Activated CD8-positive, alpha-beta memory T cell treated with anti-CD3 and anti-CD28 coated beads, Interleukin-2, amount 50 U/mL, for 48 hours (primary cell): ENCODE data around the gene HLTF.

Experiments
- DNase-seq: peaks from one replicate; pipeline ENCODE4 v3.0.0-alpha.2; 2020

The HLTF gene

DNA sequence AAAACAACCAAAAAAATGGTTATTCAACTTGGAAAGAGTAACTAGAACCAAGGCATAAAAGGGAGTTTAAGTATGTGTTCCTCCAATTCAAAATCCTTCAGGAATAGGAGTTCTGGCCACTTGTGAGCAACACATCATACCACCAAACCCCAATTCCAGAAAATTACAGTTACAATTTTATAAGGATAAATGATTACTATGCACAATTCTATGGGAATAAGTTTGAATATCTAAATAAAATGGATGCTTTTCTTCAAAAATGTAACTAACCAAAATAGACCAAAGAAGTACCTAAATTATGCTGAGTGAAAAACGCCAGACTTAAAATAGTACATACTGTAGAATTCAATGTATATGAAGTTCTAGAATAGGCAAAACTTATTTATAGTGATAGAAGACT lies 4.6 kb downstream of the HLTF start:
- DNase-seq: no peak

DNA sequence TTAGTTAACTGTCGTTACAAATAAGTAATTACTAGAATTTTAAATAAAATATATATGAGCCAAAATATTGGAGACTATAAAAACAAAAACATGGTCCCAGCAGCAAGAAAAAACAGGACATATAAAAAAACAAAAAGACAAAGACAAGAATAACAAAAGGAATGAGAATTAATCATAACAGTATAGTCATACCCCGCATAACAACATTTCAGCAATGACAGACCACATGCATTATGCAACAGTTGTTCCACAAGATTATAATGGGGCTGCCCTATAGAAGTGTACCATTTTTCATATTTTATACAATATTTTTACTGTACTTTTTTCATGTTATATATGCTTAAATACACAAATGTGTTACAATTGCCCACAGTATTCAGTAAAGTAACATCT lies 5.6 kb downstream of the HLTF start:
- DNase-seq: no peak

- no peak for DNase-seq
Measured at GRCh38 chr3:149080011-149080698, 6.2 kb downstream of the HLTF start.

- DNase-seq: no peak
Measured at GRCh38 chr3:149077628-149078027, 8.7 kb downstream of the HLTF start.

DNA sequence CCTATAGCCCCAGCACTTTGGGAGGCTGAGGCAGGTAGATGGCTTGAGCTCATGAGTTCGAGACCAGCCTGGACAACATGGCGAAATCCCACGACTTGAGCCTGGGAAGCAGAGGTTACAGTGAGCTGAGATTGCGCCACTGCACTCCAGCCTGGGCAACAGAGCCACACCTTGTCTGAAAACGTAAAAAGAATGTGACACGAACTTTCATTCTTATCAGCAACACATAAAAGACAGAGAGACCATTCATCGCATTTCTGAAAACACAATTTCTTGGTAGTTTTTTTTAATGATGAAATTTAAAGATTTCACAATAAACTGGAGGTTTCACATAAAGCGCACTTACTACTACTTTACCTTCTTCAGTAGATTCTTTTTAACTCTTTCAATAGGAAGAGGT lies 18.4 kb downstream of the HLTF start:
- DNase-seq: no peak

- DNase-seq: no peak
Measured at GRCh38 chr3:149061776-149062175, 24.6 kb downstream of the HLTF start.

DNA sequence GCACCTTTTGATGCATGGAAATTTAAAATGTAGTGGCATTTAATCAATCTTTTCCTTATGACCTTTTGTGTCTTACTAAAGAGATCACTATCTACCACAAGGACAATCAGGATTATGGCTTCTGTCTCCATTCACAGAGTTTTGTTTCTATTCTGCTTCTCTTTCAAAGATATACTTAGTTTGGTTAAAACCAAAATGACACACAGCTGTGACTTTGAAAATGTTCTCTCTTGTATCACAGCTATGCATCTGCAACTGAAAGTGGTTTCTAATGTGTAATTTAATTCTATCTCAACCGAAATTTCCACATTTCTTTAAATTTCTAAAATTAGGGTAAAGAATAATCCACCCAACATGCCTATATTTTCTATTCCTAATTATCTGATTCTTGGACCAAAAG lies 27.7 kb downstream of the HLTF start:
- DNase-seq: no peak

- no peak for DNase-seq
Measured at GRCh38 chr3:149058198-149058597, 28.1 kb downstream of the HLTF start.

DNA sequence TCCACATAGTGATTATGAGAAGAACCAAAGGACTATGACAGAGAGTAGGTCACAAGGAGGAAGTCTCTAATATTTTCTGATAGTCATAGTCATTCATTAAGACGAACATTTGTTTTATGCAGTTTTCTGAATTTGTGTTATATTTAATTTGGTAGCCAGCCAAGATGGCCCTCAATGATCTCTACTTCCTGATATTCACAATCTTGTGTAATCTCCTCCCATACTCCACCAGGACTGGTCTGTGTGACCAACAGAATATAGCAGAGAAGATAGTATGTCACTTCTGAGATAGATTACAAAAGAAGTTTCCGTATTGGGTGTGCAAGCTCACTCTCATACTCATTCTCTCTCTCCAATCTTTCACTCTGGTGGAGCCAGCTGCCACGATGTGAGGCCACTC lies 30.8 kb downstream of the HLTF start:
- DNase-seq: no peak

GRCh38 chr3:149044339-149045083 lies 41.8 kb downstream of the HLTF start:
- no peak for DNase-seq

- DNase-seq: no peak
Measured at GRCh38 chr3:149042789-149043386, 43.4 kb downstream of the HLTF start.

DNA sequence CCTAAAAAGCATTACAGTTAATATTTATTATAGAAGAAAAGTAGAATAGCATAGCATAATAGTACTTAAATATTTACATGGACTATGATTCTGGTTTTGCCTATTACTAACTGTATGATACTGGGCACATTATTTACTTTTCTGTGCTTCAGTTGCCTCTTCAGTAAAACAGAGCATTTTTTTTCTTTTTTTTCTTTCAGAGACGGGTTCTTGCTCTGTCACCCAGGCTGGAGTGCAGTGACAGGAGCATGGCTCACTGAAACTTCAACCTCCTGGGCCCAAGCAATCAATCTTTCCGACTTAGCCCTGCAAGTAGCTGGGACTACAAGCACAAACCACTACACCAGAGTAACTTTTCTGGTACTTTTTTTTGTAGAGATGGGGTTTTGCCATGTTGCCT lies 48.0 kb downstream of the HLTF start:
- no peak for DNase-seq

DNA sequence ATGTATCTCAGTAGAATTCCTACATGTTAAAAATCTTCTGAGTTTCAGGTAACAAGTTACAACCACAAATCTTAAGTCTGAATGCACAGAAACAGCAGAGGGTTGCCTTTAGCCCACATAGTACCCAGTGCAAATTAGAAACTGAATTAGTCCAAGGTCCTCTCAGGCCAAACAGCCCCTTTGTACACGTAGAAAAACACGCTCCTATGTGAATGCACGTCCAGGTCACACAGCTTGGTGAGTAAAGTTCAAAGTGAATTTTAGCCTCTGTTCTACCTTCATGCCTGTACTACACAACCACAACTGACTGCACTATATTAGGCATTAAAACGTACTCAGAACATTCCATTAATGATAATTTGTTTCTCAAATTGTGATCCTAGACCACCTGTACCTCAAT lies 48.6 kb downstream of the HLTF start:
- no peak for DNase-seq

DNA sequence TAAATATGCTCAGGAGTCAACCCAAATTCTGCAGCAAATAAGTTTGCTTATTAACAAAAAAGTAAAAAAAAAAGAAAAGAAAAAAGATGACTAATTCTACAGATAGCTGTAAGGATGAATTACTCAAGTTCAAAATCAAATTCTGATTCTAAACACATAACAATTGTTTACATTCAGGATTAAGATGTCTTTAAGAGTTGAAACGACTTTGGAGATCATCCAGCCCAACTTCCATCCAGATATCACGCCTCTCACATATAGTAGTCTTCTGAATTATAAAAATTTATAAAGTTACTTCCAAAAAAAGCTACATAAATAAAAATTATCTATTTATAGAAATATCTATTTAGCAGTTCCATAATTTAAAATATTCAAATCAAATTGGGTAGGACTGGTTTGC lies 55.2 kb downstream of the HLTF start:
- DNase-seq: no peak

- no peak for DNase-seq
Measured at GRCh38 chr3:149026718-149027117, 59.6 kb downstream of the HLTF start.

GRCh38 chr3:149023951-149024350 lies 62.4 kb downstream of the HLTF start:
- DNase-seq: no peak

DNA sequence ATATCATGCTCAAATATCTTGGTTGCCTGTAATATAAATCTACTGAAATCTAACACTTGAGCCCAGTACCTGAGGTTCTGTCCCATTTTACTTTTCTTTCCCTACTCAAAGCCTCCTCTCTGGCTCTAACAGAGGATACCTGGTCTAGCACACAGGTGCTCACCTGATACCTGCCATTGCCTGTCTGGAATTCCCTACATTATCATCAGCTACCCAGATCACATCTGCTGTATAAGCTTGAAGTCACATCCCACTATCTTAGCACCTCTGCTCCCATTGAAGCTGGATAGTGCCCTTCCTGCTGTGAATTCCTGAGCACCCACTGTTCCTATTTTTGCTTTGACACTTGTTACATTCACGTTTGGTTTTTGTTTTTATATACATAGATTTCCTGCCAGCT lies 64.5 kb downstream of the HLTF start:
- no peak for DNase-seq

GRCh38 chr3:149020839-149021252 lies 65.5 kb downstream of the HLTF start:
- no peak for DNase-seq

- DNase-seq: no peak
Measured at GRCh38 chr3:149020196-149020838, 66.0 kb downstream of the HLTF start.

- DNase-seq: no peak
Measured at GRCh38 chr3:149019580-149019979, 66.8 kb downstream of the HLTF start.

DNA sequence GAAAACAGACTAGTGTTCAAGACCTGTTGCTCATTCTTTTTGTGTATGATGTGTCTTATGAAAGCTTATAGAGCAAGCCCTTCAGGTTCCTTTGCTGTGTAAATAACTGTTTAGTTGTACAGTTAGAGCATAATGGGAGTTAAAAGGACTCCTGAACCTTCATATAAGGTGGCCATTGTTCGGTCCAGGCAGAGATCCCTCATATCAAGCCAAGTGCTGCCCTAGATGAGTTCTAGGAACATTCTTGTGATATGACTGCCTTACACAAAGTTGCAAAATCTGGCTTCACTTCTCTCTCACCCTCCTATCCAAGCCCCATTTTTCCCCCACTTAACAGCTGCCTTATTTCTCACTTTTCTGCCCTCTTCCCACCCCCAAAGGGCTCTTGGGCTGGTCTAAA lies 68.1 kb downstream of the HLTF start:
- DNase-seq: no peak

GRCh38 chr3:149016669-149017541 lies 69.4 kb downstream of the HLTF start:
- no peak for DNase-seq

GRCh38 chr3:149016242-149016641 lies 70.1 kb downstream of the HLTF start:
- DNase-seq: no peak
